Large intestine (tissue), 3 donors: ENCODE measurements around the gene TSGA10IP. TPM values are rescaled to one million over a fixed set of nuclear protein-coding genes. Genes with fewer than 3 reads are reported as not detected.

Source experiments
- DNase-seq, 2 donors: peaks; one replicate each; pipeline versions ENCODE4 v3.0.0 to v3.0.0-alpha.2; 2013
- H3K27ac ChIP-seq: one replicate; pipeline ENCODE4 v1.5.1; 2013; ENCODE audit warnings: low read length
- H3K27me3 ChIP-seq: 2 replicates; pipeline ENCODE4 v1.6.1; 2013; ENCODE audit warnings: low read length; ENCODE audit not compliant: control insufficient read depth, insufficient read depth
- H3K36me3 ChIP-seq: 2 replicates; pipeline ENCODE4 v1.6.1; 2013; ENCODE audit warnings: low read length; ENCODE audit not compliant: control insufficient read depth, insufficient read depth
- H3K4me1 ChIP-seq: one replicate; pipeline ENCODE4 v1.6.1; 2013; ENCODE audit warnings: low read length; ENCODE audit not compliant: control insufficient read depth, insufficient read depth
- H3K4me3 ChIP-seq: one replicate; pipeline ENCODE4 v1.5.1; 2013; ENCODE audit warnings: low read length
- H3K9me3 ChIP-seq: one replicate; pipeline ENCODE4 v1.6.1; 2013; ENCODE audit warnings: mild to moderate bottlenecking, low read depth, low read length, moderate library complexity; ENCODE audit not compliant: control insufficient read depth
- WGBS: methylation state at CpG from one replicate; pipeline ENCODE4 v1.1.5; 2013; ENCODE audit warnings: low lambda C conversion rate; ENCODE audit not compliant: insufficient coverage; 5-methylcytosine and 5-hydroxymethylcytosine counted together
- polyA plus RNA-seq: library from polyadenylated mRNA; unstranded; fragments of 120-200 nt; gene quantifications from one replicate; pipeline ENCODE4 v1.2.1, GENCODE V29; 2013

The TSGA10IP gene
- polyA plus RNA-seq, 1 donor = not detected

DNA sequence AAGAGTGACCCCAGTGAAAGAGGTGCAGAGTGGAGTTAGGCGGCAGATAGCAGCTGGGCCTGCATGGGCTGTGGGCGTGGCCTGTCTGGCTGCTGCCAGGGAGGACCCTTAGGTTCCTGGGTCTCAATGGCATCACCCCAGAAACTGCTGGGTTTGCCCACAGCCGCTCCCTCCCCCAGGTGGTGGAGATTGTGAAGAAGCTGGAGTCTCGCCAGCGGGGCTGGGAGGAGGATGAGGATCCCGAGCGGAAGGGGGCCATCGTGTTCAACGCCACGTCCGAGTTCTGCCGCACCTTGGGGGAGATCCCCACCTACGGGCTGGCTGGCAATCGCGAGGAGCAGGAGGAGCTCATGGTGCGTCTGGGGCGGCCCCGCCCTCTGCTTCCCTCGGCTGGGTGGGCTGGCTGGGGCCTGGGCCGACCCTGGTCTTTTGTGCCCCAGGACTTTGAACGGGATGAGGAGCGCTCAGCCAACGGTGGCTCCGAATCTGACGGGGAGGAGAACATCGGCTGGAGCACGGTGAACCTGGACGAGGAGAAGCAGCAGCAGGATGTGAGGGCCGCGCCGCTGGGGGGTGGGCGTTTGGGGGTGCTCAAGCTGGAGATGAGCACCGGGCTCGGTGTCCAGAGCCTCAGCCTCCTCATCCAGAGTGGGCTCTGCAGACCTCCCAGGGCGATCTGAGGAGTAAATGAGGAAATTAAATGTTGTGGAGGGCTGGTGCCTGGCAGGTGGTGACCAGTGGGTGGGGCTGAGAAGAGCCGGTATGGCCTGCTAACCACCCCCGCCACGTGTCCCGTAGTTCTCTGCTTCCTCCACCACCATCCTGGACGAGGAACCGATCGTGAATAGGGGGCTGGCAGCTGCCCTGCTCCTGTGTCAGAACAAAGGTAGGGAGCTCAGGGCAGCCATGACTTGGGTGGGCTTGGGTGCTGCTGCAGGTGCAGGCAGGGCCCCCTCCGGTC, 31.2 kb downstream of the TSGA10IP start:
- Histone ChIP-seq H3K27ac (no peak overlapping the region), H3K9me3 (no peaks in the 10 kb centered on the region), H3K36me3 (peaks cover 42% of the 10 kb centered on the region), H3K4me1 (no peaks in the 10 kb centered on the region), H3K27me3 (no peaks in the 10 kb centered on the region), H3K4me3 (no peak overlapping the region)
- DNase-seq = no peak
- no CpG with 5 or more reads among the region's 43 CpGs for WGBS

GRCh38 chr11:65977621-65978390, 32.5 kb downstream of the TSGA10IP start:
- 96% methylated on average over 5 of the region's 29 CpGs for WGBS
- Histone ChIP-seq H3K4me1 (no peaks in the 10 kb centered on the region), H3K27ac (no peak overlapping the region), H3K4me3 (no peak overlapping the region), H3K27me3 (no peaks in the 10 kb centered on the region), H3K9me3 (no peaks in the 10 kb centered on the region), H3K36me3 (peaks cover 40% of the 10 kb centered on the region)
- DNase-seq = no peak

GRCh38 chr11:65978391-65979238, 33.3 kb downstream of the TSGA10IP start:
- H3K4me3 ChIP-seq = no peak overlapping the region
- no peaks in the 10 kb centered on the region for H3K27me3 ChIP-seq
- no peaks in the 10 kb centered on the region for H3K4me1 ChIP-seq
- WGBS = no CpG with 5 or more reads among the region's 34 CpGs
- H3K27ac ChIP-seq = no peak overlapping the region
- peaks cover 37% of the 10 kb centered on the region for H3K36me3 ChIP-seq
- no peak for DNase-seq
- no peaks in the 10 kb centered on the region for H3K9me3 ChIP-seq

DNA sequence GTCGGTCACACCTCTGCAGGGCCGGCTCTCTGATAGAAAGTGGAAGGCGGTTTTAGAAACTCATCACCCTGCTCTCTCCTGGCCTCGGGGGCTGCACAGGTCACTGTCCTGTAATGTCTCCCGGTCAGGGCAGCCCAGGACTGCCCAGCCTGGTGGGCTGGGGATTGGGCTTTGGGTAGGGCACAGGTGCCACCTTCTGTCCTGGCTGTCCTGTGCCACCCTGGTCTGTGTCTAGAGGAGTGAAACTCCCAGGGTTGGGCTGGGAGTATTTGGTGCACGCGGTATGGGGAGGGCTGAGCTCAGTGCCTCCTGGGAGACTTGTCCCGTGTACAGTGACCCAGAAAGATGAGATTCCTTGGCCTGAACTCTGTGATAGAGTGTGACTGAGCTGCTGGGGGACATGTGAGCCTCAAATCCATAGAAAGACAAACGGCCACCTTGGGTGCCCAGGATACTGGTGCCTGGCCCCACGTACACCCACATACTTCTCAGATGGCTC, 34.0 kb downstream of the TSGA10IP start:
- peaks cover 37% of the 10 kb centered on the region for H3K36me3 ChIP-seq
- H3K4me3 ChIP-seq = no peak overlapping the region
- no peaks in the 10 kb centered on the region for H3K9me3 ChIP-seq
- WGBS = 100% methylated on average over 1 of the region's 10 CpGs
- no peak overlapping the region for H3K27ac ChIP-seq
- H3K4me1 ChIP-seq = no peaks in the 10 kb centered on the region
- H3K27me3 ChIP-seq = no peaks in the 10 kb centered on the region
- no peak for DNase-seq

GRCh38 chr11:65981101-65981740, 35.9 kb downstream of the TSGA10IP start:
- Histone ChIP-seq H3K36me3 (peaks cover 30% of the 10 kb centered on the region), H3K9me3 (no peaks in the 10 kb centered on the region), H3K27ac (no peak overlapping the region), H3K27me3 (no peaks in the 10 kb centered on the region), H3K4me1 (no peaks in the 10 kb centered on the region), H3K4me3 (no peak overlapping the region)
- no peak for DNase-seq
- no CpG with 5 or more reads among the region's 12 CpGs for WGBS

DNA sequence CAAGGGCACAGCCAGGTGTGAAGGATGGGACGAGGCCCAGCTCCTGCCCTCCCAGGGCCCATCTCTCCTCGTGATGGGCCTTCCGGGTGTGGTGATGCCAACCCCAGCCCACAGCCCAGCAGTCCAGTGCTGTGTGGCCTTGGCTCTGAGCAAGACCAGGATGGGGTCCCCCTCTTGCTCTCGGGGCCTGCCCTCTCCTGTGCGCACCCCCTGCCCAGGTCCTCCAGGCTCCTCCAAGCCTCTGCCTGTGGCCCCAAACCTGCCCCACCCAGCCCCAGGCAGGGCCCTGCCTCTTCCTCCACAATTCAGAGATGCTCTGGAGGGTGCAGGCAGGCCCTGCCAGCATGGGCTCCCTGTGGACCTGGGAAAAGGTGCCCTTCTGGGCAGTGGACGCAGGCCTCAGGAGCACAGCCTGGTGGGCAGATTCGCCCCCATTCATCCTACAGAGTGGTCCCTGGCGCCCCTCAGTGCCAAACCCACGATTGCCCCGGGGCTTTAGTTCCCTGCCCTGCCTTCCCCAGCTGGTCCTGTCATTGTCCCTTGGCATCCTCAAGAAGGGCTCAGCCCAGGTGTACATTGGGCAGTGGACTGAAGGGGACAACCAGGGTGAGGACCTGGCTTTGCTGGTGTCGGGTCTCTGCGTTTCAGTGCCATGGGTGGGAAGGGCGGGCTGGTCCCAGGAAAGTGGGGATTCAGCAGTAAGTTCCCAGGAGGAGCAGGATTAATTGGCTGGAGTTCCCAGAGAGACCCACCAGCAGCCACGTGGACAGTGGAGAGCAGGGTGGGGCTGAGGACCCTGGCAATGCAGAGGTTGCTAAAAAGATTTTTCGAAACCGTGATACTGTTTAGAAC, 36.9 kb downstream of the TSGA10IP start:
- DNase-seq = no peak
- Histone ChIP-seq H3K36me3 (peaks cover 20% of the 10 kb centered on the region), H3K9me3 (no peaks in the 10 kb centered on the region), H3K4me1 (no peaks in the 10 kb centered on the region), H3K4me3 (no peak overlapping the region), H3K27ac (no peak overlapping the region), H3K27me3 (no peaks in the 10 kb centered on the region)
- 100% methylated on average over 1 of the region's 16 CpGs for WGBS

DNA sequence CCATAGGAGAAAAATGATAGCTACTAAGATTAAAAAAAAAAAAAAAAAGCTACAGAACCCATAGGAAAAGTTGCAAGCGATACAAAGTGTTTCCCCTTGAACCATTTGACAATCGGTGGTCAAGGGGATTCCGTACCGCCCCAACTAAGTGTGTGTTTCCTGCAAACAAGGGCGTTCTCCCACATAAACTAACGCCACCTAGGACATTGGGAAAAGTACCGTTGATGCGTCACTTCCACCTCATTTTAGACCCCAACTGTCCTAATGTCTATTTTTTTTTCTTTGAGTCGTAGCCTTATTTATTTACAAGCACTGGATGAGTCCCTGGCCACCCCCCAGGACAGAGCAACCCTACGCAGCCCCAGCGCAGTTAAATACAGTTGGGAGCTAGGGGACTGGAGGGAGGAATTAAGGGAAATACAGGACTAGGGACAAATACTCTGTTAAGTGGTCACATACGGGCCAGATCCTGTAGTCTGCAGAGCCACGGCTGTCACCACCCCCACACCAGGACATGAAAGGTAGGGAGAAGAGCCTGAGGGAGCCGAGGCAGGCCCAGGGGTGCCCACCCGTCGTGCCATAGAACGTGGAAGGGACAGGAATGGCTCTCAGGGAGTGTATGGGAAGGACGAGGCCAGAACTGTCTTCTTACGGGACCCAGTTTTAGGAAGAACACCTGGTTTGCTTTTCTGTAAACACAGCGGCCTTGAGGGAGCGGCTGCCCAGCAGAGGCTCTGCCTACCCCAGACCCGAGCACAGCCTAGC, 37.7 kb downstream of the TSGA10IP start:
- no peak overlapping the region for H3K4me3 ChIP-seq
- DNase-seq = no peak
- H3K27ac ChIP-seq = no peak overlapping the region
- WGBS = 90% methylated on average over 3 of the region's 22 CpGs
- peaks cover 12% of the 10 kb centered on the region for H3K36me3 ChIP-seq
- H3K27me3 ChIP-seq = no peaks in the 10 kb centered on the region
- H3K9me3 ChIP-seq = no peaks in the 10 kb centered on the region
- H3K4me1 ChIP-seq = no peaks in the 10 kb centered on the region

DNA sequence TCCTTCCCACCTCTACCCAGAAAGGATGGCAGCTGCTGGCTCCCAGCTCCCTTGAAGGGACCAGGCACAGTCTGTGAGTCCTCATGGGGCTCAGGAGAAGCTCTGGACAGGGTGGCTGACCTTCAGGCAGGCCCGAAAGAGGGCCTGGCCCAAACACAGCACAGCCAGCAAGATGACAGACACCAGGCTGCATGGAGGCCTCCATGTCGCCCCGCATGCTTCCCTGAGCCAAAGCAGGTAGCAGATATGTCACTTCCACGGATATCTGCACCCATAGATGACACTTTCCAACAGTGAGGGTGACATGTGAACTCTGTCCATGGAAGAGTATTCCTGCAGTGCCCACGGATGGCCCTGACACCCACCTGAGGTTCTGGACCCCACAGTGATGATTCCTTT, 38.3 kb downstream of the TSGA10IP start:
- H3K36me3 ChIP-seq = peaks cover 8% of the 10 kb centered on the region
- no peak for DNase-seq
- no peaks in the 10 kb centered on the region for H3K27me3 ChIP-seq
- no CpG with 5 or more reads among the region's 5 CpGs for WGBS
- H3K9me3 ChIP-seq = no peaks in the 10 kb centered on the region
- H3K4me1 ChIP-seq = no peaks in the 10 kb centered on the region
- H3K4me3 ChIP-seq = no peak overlapping the region
- no peak overlapping the region for H3K27ac ChIP-seq
